ENCODE measurements around the gene NFAT5. TPM values are rescaled to one million over a fixed set of nuclear protein-coding genes. Genes with fewer than 3 reads are reported as not detected.
"Not testable (repeated sequence)": the region's sequence is repeated elsewhere in the genome, so short reads cannot be mapped to it uniquely, and the experiment has no call there.

Gene NFAT5
- total and polyA plus RNA-seq, 7 donors = 1.2 to 57.1 (median 39.4) TPM

GRCh38 chr16:69537706-69538080 is 28.1 kb upstream of the NFAT5 start:
- WGBS, 2 donors = 63 to 81% methylated on average over 2 of the region's 2 CpGs
- no peak overlapping the region for H3K27ac ChIP-seq
- H3K9me3 ChIP-seq = no peaks in the 10 kb centered on the region
- H3K27me3 ChIP-seq = no peaks in the 10 kb centered on the region
- DNase-seq = no peak
- no peaks in the 10 kb centered on the region for H3K4me1 ChIP-seq
- no peak overlapping the region for H3K4me3 ChIP-seq
- H3K36me3 ChIP-seq = no peaks in the 10 kb centered on the region
- TF ChIP-seq CTCF (IDR thresholded peaks at IDR 0.05) = no peak
- no peak for TF ChIP-seq EP300 (IDR thresholded peaks at IDR 0.05)
- no peak for TF ChIP-seq POLR2AphosphoS5 (IDR thresholded peaks at IDR 0.05)
- no peak for TF ChIP-seq POLR2A (IDR thresholded peaks at IDR 0.05)
- intact Hi-C loops (cut with DNase I) = loop anchor here (10.0 kb wide), 1 partner anchor 63 kb away; no protein-coding TSS in a partner anchor

- H3K9me3 ChIP-seq = no peaks in the 10 kb centered on the region
- no peak for TF ChIP-seq POLR2AphosphoS5 (IDR thresholded peaks at IDR 0.05)
- TF ChIP-seq POLR2A (IDR thresholded peaks at IDR 0.05) = no peak
- TF ChIP-seq EP300 (IDR thresholded peaks at IDR 0.05) = no peak
- no peak for TF ChIP-seq CTCF (IDR thresholded peaks at IDR 0.05)
- WGBS, 2 donors = 87 to 91% methylated on average over 1 of the region's 1 CpG
Measured at GRCh38 chr16:69538808-69539207, 27.0 kb upstream of the NFAT5 start.

GRCh38 chr16:69542974-69543373 is 22.8 kb upstream of the NFAT5 start:
- no peak for DNase-seq
- no peak overlapping the region for H3K4me3 ChIP-seq
- H3K4me1 ChIP-seq = no peaks in the 10 kb centered on the region
- H3K27ac ChIP-seq = no peak overlapping the region
- TF ChIP-seq POLR2A (IDR thresholded peaks at IDR 0.05) (no peak), EP300 (IDR thresholded peaks at IDR 0.05) (no peak), CTCF (IDR thresholded peaks at IDR 0.05) (no peak), POLR2AphosphoS5 (IDR thresholded peaks at IDR 0.05) (no peak)
- no peaks in the 10 kb centered on the region for H3K36me3 ChIP-seq
- intact Hi-C loops (cut with DNase I) = no loop called here
- H3K27me3 ChIP-seq = no peaks in the 10 kb centered on the region
- no peaks in the 10 kb centered on the region for H3K9me3 ChIP-seq

More at GRCh38 chr16:69538808-69539207, 27.0 kb upstream of the NFAT5 start:
- Histone ChIP-seq H3K4me3 (no peak overlapping the region), H3K4me1 (no peaks in the 10 kb centered on the region), H3K27me3 (no peaks in the 10 kb centered on the region), H3K36me3 (no peaks in the 10 kb centered on the region), H3K27ac (no peak overlapping the region)
- no peak for DNase-seq
- intact Hi-C loops (cut with DNase I) = loop anchor here (10.0 kb wide), 1 partner anchor 64 kb away; no protein-coding TSS in a partner anchor

- Histone ChIP-seq H3K4me3 (no peak overlapping the region), H3K27me3 (peaks cover 0 to 4% (median 0%) of the 10 kb centered on the region in 3 donors), H3K36me3 (no peaks in the 10 kb centered on the region), H3K4me1 (no peaks in the 10 kb centered on the region), H3K9me3 (no peaks in the 10 kb centered on the region), H3K27ac (no peak overlapping the region)
- intact Hi-C loops (cut with DNase I) = no loop called here
- no peak for TF ChIP-seq POLR2A (IDR thresholded peaks at IDR 0.05)
- WGBS, 2 donors = 80 to 92% methylated on average over 3 of the region's 3 CpGs
- no peak for DNase-seq
Measured at GRCh38 chr16:69544088-69544487, 21.7 kb upstream of the NFAT5 start.

GRCh38 chr16:69546663-69547062 is 19.1 kb upstream of the NFAT5 start:
- H3K27ac ChIP-seq; DNase-seq; H3K27me3 ChIP-seq; H3K4me1 ChIP-seq; intact Hi-C loops (cut with DNase I); H3K4me3 ChIP-seq; H3K36me3 ChIP-seq; H3K9me3 ChIP-seq: not testable (repeated sequence)
- 93% methylated on average over 6 of the region's 6 CpGs for WGBS, 2 donors

- H3K4me1 ChIP-seq = no peaks in the 10 kb centered on the region
- no peak for DNase-seq
- no peak overlapping the region for H3K4me3 ChIP-seq
- H3K27ac ChIP-seq = no peak overlapping the region
- no peaks in the 10 kb centered on the region for H3K36me3 ChIP-seq
- intact Hi-C loops (cut with DNase I) = no loop called here
- no peak for TF ChIP-seq POLR2A (IDR thresholded peaks at IDR 0.05)
- no peak for TF ChIP-seq CTCF (IDR thresholded peaks at IDR 0.05)
- no peak for TF ChIP-seq EP300 (IDR thresholded peaks at IDR 0.05)
- no peak for TF ChIP-seq POLR2AphosphoS5 (IDR thresholded peaks at IDR 0.05)
- WGBS, 2 donors = 85 to 93% methylated on average over 4 of the region's 4 CpGs
- H3K9me3 ChIP-seq = peaks cover 0 to 3% (median 0%) of the 10 kb centered on the region in 4 donors
- peaks cover 0 to 2% (median 0%) of the 10 kb centered on the region in 3 donors for H3K27me3 ChIP-seq
Measured at GRCh38 chr16:69553332-69553731, 12.4 kb upstream of the NFAT5 start.
